ENCODE data around the gene IFI27.
A peak's percentile ranks its signal among the peaks of the same experiment; 100 is the strongest.
"Not testable (repeated sequence)": the region's sequence is repeated elsewhere in the genome, so short reads cannot be mapped to it uniquely, and the experiment has no call there.

The IFI27 gene

GRCh38 chr14:94126419-94126677 is 15.8 kb downstream of the IFI27 start:
- no peak for DNase-seq

GRCh38 chr14:94126800-94127199 is 16.3 kb downstream of the IFI27 start:
- no peak for DNase-seq

GRCh38 chr14:94127330-94127729 is 16.8 kb downstream of the IFI27 start:
- no peak for DNase-seq

GRCh38 chr14:94128216-94128839 is 17.8 kb downstream of the IFI27 start:
- no peak for DNase-seq

- peak; percentile 92 for DNase-seq
Measured at GRCh38 chr14:94129111-94129757, 18.7 kb downstream of the IFI27 start, which contains the start of gene IFI27L2. Gene IFI27L2 (minus strand): TSS chr14:94129604. CDS start chr14:94129564, 40 bp downstream.

GRCh38 chr14:94129758-94130414 is 19.4 kb downstream of the IFI27 start:
- DNase-seq = peak; percentile 73

GRCh38 chr14:94132285-94132887 is 21.9 kb downstream of the IFI27 start:
- DNase-seq = peak; percentile 71

GRCh38 chr14:94135476-94135875 is 24.9 kb downstream of the IFI27 start:
- DNase-seq = no peak

- peak; percentile 86 for DNase-seq
Measured at GRCh38 chr14:94136575-94137331, 26.2 kb downstream of the IFI27 start.

- DNase-seq = no peak
Measured at GRCh38 chr14:94138251-94138650, 27.7 kb downstream of the IFI27 start.

- no peak for DNase-seq
Measured at GRCh38 chr14:94139006-94139405, 28.5 kb downstream of the IFI27 start.

GRCh38 chr14:94139421-94139820 is 28.9 kb downstream of the IFI27 start:
- DNase-seq = no peak

GRCh38 chr14:94142247-94142646 is 31.7 kb downstream of the IFI27 start:
- DNase-seq = no peak

GRCh38 chr14:94142836-94143235 is 32.3 kb downstream of the IFI27 start:
- DNase-seq = no peak

- peak; percentile 15 for DNase-seq
Measured at GRCh38 chr14:94143239-94143638, 32.7 kb downstream of the IFI27 start.

GRCh38 chr14:94143711-94144110 is 33.2 kb downstream of the IFI27 start:
- no peak for DNase-seq

GRCh38 chr14:94144765-94145164 is 34.2 kb downstream of the IFI27 start:
- peak; percentile 21 for DNase-seq

GRCh38 chr14:94145902-94146527 is 35.5 kb downstream of the IFI27 start:
- no peak for DNase-seq

- no peak for DNase-seq
Measured at GRCh38 chr14:94152676-94153075, 42.1 kb downstream of the IFI27 start.

- no peak for DNase-seq
Measured at GRCh38 chr14:94153750-94154342, 43.3 kb downstream of the IFI27 start.

GRCh38 chr14:94156143-94156542 is 45.6 kb downstream of the IFI27 start:
- DNase-seq = not testable (repeated sequence)

- DNase-seq = no peak
Measured at GRCh38 chr14:94157197-94157596, 46.7 kb downstream of the IFI27 start.
